ENCODE results near the gene EEPD1.
"Not testable (repeated sequence)": the region's sequence is repeated elsewhere in the genome, so short reads cannot be mapped to it uniquely, and the experiment has no call there.

Gene EEPD1

DNA sequence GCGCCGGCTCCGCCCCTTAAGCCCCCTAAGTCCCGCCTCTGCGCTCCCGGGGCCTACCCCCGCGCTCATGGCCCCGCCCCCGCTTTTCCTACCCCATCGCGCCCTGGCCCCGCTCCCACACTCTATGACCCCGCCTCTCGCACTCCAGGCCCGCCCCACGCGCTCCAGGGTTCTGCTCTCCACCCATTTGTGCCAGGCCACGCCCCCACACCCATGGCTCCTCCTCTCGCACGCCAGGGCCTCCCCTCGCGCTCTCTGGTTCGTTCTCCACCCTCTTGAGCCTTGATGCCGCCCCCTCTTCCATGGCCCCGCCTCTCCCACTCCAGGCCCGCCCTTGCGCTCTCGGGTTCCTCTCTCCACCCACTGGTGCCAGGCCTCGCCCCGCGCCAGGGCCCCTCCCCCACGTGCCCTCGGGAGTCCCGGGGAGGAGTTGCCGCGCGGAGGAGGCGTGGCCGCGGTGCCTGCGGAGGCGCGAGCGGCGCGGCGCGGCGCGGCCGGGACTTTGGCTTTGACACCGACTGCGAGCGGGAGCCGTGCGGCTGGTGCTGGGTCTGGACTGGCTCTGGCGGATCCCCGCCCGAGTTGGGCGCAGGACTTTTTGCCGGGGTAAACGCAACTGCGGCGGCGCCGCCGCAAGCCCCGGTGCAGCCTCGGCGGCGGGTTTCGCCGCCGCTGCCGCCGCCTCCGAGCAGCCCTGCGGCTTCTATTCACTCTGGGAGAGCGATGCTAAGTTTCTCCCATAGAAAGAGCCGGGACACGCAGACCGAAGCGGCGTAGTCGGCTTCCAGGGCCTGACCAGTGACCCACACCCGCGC lies at the start of gene EEPD1:
Gene EEPD1, plus strand, starts transcription at position 499 of the 815 bp plus-strand sequence. CDS start 1,071 bp downstream, outside the sequence.
- peak; percentile 98 for DNase-seq (ENCODE audit: low spot score)
- in situ Hi-C loops (cut with MboI; ENCODE audit: low sequenced_read_pairs, unreplicated experiment): no loop called here
- TF ChIP-seq, protein P1, sequence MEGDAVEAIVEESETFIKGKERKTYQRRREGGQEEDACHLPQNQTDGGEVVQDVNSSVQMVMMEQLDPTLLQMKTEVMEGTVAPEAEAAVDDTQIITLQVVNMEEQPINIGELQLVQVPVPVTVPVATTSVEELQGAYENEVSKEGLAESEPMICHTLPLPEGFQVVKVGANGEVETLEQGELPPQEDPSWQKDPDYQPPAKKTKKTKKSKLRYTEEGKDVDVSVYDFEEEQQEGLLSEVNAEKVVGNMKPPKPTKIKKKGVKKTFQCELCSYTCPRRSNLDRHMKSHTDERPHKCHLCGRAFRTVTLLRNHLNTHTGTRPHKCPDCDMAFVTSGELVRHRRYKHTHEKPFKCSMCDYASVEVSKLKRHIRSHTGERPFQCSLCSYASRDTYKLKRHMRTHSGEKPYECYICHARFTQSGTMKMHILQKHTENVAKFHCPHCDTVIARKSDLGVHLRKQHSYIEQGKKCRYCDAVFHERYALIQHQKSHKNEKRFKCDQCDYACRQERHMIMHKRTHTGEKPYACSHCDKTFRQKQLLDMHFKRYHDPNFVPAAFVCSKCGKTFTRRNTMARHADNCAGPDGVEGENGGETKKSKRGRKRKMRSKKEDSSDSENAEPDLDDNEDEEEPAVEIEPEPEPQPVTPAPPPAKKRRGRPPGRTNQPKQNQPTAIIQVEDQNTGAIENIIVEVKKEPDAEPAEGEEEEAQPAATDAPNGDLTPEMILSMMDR (IDR thresholded peaks at IDR 0.05; ENCODE audit: borderline replicate concordance, control extremely low read depth, extremely low read depth, insufficient read depth, missing control alignments): no peak

DNA sequence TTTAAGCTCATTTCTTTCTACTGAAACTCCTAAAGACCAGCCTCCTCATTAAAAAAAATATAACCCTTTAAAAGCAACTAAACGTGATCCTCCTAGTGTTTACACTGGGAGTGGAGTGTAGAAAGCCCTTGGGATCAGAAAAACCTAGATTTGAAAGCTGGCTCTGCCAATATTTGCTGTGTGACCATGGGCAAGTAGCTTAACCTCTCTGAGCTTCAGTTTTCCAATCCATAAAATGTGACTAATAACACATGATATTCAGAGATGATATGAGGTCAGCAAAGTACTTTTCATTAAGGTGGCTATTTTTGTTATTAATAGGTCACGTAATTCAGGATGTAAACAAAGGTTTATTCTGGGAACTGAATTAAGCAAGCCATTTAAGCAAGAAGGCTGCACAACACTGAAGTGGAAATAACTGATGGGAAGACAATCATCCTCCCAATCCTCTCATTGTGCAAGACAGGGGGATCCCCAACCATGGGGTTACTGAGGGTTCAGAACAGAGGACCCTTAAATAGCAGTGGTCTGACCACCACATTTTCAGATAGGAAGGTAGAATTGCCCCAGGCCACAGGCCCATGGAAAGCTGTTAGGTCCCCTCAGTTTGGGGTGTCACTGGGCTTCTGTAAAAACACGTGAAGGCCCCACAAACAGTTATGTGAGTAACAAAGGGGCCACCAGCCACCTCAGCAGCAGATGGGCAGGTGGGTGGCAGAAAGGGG lies 49.1 kb upstream of the EEPD1 start:
- DNase-seq (ENCODE audit: low spot score): no peak
- TF ChIP-seq, protein P1 (IDR thresholded peaks at IDR 0.05; ENCODE audit: borderline replicate concordance, control extremely low read depth, extremely low read depth, insufficient read depth, missing control alignments): no peak
- in situ Hi-C loops (cut with MboI; ENCODE audit: low sequenced_read_pairs, unreplicated experiment): no loop called here

DNA sequence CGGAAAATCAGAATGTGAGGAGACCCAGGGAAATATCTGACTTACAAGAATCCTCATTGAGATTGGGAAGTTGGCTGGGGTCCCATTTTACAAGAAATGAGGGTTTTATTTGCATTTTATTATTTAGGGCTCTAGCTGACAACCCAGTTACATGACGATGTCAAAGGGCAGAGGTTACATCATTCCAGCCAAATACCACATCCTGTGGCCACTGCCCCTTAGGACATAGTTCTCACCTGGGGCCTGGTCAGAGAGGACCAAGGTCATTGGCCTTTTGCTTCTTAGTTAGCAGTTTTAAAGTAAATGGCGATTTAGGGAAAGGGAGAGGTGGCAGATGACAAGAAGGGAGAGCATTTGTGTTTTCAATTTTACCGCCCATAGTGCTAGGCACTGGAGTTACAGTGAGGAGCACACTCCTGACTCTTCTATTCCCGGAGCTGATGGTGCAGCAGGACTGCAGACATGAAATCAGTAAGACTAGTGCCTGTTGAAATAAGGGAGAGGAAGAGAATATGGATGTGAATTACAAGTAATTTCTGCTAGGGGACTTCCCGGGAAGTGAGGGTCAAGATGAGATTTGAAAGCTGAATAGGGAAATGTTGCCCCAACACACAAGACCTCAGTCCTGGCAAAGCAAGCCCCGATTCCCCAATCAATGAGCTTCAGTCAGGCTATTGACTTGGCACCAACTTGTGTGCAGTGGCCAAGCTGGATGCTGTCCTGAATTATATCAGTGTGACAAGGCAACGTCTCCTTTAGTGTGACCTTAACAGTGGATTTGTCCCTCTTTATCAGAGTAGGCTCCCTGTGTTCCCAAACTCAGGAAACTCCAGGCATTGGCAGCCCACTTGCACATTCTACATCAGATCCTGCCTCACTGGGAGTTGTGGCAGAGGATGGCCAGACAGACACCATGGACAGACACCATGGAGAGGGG lies 45.8 kb upstream of the EEPD1 start:
- in situ Hi-C loops (cut with MboI; ENCODE audit: low sequenced_read_pairs, unreplicated experiment); DNase-seq (ENCODE audit: low spot score): not testable (repeated sequence)

DNA sequence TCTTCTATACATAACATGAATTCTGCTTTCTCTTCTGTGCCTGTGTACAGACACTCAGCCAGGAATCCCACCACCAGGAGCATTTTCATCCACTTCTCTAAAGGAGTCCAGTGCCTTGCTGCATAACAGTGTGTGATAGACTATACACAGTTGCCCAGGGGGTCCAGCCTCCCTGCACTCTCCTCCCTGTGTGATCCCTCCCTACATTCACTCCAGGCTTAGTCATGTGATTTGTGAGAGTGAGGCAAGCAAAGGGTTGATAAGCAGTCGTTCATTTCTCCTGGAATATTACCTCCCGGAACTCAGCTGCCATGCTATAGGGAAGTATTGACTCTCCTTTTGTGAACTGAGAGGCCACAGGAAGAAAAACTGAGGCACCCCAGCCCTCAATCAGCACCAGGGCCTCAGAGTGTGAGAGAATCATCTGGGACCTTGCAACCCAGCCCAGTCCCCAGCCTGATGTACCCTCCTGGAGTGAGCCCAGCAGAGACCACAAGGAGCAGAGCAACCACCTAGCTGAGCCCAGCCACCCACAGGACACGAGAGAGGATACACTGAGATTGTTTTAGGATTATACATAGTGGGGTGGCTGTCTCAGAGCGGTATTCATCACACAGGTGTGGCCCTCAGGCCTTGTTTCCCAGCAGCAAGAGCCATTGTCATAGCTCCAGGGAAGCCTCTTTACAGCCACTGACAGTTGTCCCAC lies 45.0 kb upstream of the EEPD1 start:
- no peak for DNase-seq (ENCODE audit: low spot score)
- TF ChIP-seq, protein P1 (IDR thresholded peaks at IDR 0.05; ENCODE audit: borderline replicate concordance, control extremely low read depth, extremely low read depth, insufficient read depth, missing control alignments): no peak
- in situ Hi-C loops (cut with MboI; ENCODE audit: low sequenced_read_pairs, unreplicated experiment): no loop called here

DNA sequence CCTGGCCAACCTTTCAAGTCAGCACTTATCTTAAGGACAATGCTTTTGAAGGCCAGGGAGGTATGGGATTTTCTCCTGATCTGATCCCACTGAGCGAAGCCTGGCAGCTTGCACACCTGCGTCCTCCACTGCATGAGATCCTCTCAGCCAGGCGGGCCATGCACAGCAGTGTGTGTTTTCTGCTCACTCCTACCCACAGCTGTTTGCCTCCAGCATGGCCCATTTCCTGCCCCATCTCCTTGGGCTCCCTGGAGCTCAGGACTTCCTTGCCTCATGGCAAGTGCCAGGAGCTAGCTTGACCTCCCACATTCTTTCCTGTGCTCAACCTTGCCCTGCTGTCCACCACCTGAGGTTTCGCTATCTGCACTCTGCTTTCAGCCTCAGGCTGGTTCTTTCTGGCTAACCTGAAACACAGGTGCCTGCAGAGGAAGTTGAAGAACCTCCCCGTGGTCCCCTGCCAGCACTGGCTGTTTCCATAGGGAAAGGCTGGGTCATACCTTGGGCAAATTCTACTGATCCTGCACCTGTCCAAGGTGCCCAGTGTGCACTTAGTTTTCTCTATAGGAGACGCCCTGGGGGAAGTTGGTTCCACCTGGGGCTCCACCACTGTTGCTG lies 43.9 kb upstream of the EEPD1 start:
- TF ChIP-seq, protein P1 (IDR thresholded peaks at IDR 0.05; ENCODE audit: borderline replicate concordance, control extremely low read depth, extremely low read depth, insufficient read depth, missing control alignments): no peak
- DNase-seq (ENCODE audit: low spot score): no peak
- in situ Hi-C loops (cut with MboI; ENCODE audit: low sequenced_read_pairs, unreplicated experiment): no loop called here

DNA sequence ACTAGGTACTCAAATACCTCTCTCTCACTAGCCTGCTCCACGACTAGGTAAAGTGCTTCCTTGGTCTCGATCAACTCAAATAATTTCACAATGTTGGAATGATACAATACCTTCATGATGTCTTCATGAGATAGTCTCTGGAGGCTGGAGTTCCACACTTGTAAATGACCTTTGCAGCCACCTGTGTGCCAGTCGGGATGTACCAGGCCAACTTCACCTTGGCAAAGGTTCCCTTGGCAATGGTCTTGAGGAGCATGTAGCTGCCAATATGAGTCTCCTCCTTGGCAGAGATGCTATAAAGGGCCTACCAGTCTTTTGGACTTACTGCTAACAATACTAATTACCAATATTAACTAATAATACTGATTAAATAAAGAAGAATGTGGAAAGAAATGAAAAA lies 42.5 kb upstream of the EEPD1 start:
- no peak for DNase-seq (ENCODE audit: low spot score)
- in situ Hi-C loops (cut with MboI; ENCODE audit: low sequenced_read_pairs, unreplicated experiment): no loop called here
- TF ChIP-seq, protein P1 (IDR thresholded peaks at IDR 0.05; ENCODE audit: borderline replicate concordance, control extremely low read depth, extremely low read depth, insufficient read depth, missing control alignments): no peak

Data from GM13976 (cell line).